CD4-positive, alpha-beta T cell treated with Interleukin-2 at 100 ng/mL for 4 hours (primary cell): ENCODE results near the gene NOS1AP.
"Not testable (repeated sequence)": the region's sequence is repeated elsewhere in the genome, so short reads cannot be mapped to it uniquely, and the experiment has no call there.

Experiments used
- DNase-seq: peaks from one replicate; pipeline ENCODE4 v3.0.0-alpha.2; 2020; ENCODE audit warnings: low spot score

NOS1AP gene

GRCh38 chr1:162059721-162060120 is 9.8 kb upstream of the NOS1AP start:
- no peak for DNase-seq

- no peak for DNase-seq
Observed at GRCh38 chr1:162060314-162060713, 9.2 kb upstream of the NOS1AP start.

GRCh38 chr1:162062542-162063015 is 6.9 kb upstream of the NOS1AP start:
- DNase-seq: no peak

GRCh38 chr1:162065016-162065415 is 4.5 kb upstream of the NOS1AP start:
- no peak for DNase-seq

- not testable (repeated sequence) for DNase-seq
Observed at GRCh38 chr1:162066836-162067235, 2.7 kb upstream of the NOS1AP start.

DNA sequence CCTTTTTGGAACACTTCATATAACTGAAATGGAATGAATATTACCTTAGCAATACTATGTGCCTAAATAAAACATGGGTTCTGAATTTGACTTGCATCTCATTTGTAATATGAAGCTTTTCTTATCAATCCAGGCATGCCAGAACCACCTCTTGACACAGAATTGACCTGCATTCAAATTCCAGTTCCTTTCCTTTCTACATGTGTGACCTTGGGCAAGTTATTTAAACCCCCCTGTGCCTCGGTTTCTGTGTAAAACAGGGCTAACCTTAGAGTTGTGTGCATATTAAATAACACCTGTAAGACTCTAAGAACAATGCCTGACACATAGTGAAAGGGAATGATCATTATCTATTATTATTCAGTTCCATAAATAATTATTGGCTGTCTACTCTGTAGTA is 2.0 kb upstream of the NOS1AP start:
- DNase-seq: no peak

DNA sequence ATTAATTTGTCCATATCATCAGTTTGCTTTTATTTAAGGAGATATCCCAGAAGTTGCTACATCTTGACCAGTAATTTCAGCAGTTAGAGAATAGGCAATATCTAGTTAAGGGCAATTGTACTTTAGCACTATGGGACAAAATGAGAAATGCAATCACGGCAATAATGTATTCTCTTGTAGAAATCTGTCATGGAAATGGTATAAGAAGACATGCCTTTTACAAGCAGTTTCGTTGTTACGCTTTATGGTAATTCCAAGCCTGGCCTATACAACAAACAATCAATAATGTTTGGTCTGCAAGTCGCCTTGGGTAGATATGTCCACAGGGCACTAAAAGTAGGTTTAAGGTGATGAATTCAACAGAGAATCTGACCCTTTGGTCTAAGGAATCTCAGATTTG is 1.2 kb upstream of the NOS1AP start:
- DNase-seq: no peak

- no peak for DNase-seq
Observed at GRCh38 chr1:162070094-162070748, 730 bp downstream of the NOS1AP start.

- DNase-seq: no peak
Observed at GRCh38 chr1:162070825-162071224, 1.3 kb downstream of the NOS1AP start.

DNA sequence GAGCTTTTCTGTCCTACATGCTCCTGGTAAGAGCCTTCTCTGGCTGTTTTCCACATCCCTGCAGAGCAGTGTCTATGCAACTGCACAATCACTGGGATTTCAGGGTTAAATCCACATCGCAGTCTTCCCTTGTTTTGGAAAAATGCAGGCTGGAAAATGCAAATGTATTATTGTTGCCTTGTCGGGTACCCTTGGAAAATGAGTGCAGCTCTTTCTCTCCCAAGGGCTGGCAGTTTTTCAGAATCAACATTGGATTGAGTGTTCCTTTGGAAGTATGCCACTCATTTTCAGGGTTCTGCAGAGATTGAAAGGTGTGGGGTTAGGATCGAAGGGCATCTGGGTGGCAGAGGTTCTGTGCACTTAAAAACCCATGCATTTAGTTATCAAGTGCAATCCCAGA is 3.2 kb downstream of the NOS1AP start:
- DNase-seq: no peak

DNA sequence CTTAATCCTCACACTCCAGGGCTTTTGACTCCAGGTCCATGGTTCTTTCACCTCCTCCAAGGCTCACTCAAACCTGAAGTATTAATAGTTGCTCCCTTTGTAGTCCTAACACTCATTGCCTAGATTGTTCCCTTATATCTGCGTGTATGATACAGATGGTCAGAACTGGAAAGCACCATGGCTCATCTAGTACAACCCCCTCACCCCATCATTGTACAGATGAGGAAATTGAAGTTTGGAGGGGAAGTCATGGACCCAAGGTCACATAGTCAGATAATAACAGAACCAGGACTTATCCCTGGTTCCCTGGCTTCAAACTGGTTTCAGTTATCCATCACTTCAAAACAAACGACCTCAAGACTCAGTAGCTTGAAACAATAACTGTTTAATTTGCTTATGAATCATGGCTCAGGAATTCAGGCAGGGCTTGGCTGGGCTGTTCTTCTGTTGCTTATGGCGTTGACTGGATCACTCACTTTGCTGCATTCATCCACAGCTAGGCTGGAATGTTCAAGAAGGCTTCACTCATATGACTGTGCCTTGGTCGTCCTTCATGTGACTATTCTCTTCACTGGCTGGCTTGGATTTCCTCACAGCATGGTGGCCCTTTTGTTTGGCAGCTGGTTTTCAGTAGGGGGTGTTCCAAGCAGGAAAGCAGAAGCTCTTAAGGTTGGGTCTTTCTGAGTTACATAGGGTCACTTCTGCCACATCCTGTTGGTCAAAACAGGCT is 5.0 kb downstream of the NOS1AP start:
- DNase-seq: no peak

GRCh38 chr1:162075862-162076261 is 6.4 kb downstream of the NOS1AP start:
- no peak for DNase-seq

- no peak for DNase-seq
Observed at GRCh38 chr1:162077648-162078299, 8.3 kb downstream of the NOS1AP start.

DNA sequence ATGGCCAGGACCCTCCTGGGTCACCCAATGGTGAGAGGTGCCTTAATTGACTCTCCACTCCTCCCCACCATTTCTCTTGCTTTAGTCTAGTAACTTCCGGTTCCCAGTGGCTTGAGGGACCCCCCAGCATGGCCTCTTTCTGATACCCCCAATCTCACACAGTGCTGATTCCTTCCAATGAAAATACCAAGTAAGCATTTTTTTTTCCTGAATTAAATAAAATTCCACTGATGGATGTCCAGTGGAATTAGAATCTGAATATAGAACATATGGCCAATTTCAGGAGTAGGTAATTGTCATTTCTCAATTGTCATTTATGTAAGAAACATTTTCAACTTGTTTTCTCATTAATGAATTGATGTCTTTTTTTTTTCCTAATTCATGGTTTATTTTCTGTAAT is 9.5 kb downstream of the NOS1AP start:
- no peak for DNase-seq

- DNase-seq: no peak
Observed at GRCh38 chr1:162080472-162081015, 11.1 kb downstream of the NOS1AP start.

GRCh38 chr1:162081316-162081715 is 11.8 kb downstream of the NOS1AP start:
- DNase-seq: no peak

- not testable (repeated sequence) for DNase-seq
Observed at GRCh38 chr1:162082080-162082479, 12.6 kb downstream of the NOS1AP start.

DNA sequence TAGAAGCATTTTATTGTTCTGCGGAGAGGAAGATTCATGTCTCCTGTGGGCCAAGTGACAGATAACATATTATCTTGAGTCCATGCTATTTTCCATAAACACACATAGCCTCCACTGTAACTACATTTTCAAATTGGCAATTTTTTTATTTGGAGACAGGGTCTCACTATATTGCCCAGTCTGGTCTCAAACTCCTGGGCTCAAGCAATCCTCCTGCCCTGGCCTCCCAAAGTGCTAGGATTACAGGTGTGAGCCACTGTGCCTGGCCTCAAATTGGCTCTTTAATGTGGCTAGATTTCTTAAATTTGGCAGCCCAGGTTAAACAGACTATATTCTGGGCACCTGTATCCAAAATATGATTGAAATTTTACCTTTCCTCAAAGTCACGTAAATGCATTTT is 13.8 kb downstream of the NOS1AP start:
- DNase-seq: no peak

DNA sequence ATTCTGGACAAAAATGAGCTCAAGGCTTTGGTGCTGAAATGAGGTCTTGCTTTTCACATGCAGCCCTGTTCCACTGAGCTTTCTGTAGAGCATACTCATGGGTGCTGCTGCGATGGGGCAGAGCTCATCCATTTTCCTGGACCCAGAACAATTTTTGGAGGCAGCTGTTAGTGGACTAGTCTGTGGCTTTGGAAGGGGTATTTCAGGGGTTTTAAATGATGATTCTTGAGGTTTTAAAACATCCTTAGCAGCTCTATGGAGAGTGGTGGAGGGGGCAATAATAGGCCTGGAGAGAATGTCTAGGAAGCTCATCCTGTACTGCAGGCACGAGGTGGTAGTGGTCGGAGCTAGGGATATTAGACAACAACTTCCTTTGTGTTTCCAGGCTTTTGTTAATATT is 16.5 kb downstream of the NOS1AP start:
- DNase-seq: no peak

GRCh38 chr1:162087111-162087510 is 17.6 kb downstream of the NOS1AP start:
- DNase-seq: no peak

- DNase-seq: no peak
Observed at GRCh38 chr1:162087574-162087973, 18.1 kb downstream of the NOS1AP start.

GRCh38 chr1:162088281-162088969 is 18.9 kb downstream of the NOS1AP start:
- DNase-seq: no peak
